ENCODE results near the gene RBM20.
A peak's percentile ranks its signal among the peaks of the same experiment; 100 is the strongest.

The RBM20 gene

GRCh38 chr10:110872145-110872983 is 228.2 kb downstream of the RBM20 start:
- Histone ChIP-seq H3K9ac (ENCODE audit: low read length) (peak overlapping the region; percentile 66), H3K9me3 (ENCODE audit: control insufficient read depth, insufficient read depth, low read depth, low read length) (no peaks in the 10 kb centered on the region), H3K27ac (ENCODE audit: low read depth, low read length) (peak overlapping the region; percentile 66; the same call in 1 of the 2 replicates), H3K4me1 (ENCODE audit: control insufficient read depth, insufficient read depth, low read length) (peaks cover 25% of the 10 kb centered on the region), H3K27me3 (ENCODE audit: control insufficient read depth, insufficient read depth, low read length) (no peaks in the 10 kb centered on the region), H3K36me3 (ENCODE audit: control insufficient read depth, insufficient read depth, low read length) (peaks cover 2% of the 10 kb centered on the region; the same call in 1 of the 2 replicates), H3K4me3 (ENCODE audit: low read depth, low read length) (peak overlapping the region; percentile 66)

DNA sequence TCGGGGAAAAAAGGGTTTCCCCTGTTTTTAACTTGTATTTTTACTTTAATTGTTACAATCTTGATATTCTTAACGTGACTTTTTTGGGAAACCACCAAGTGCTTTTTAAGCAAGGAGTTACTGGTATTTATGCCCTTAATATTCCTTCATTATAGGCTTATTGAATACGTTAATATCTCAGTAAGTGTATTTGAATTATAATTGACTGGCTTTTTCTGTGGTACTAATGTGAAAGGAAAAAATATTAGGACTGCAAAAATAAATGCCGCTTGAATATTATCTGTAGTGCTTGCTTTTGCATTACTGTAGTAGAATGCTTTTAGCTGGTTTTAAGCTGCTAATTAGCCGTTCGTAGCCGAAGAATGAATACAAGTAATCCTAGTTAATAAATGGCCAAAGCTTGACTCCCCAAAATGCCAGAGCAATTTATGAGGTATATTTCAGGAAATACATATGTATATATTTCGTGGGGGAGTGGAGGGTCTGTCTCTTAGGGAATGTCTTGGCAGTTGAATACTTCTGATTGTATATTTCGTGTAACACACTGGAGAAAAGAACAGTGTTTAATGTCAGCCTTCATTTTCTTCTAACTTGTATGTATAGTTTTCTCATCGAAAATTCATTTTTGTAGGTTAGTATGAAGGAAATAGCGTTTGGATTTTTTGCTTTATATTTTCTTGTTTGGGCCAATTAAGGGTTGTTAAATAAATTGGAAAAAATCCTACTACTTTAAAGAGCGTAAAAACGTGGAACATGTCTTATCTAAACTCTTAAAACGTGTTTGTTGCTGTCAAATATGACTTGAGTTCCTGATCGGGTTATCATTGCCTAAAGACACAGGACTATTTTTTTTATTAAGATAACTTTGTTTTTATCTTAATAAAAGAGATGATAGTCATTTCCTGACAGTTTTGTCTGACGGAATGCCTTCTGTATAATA is 229.1 kb downstream of the RBM20 start:
- H3K9me3 ChIP-seq (ENCODE audit: control insufficient read depth, insufficient read depth, low read depth, low read length), result no peaks in the 10 kb centered on the region
- H3K4me1 ChIP-seq (ENCODE audit: control insufficient read depth, insufficient read depth, low read length), result peaks cover 20% of the 10 kb centered on the region
- peak overlapping the region; percentile 64 for H3K9ac ChIP-seq (ENCODE audit: low read length)
- H3K27ac ChIP-seq (ENCODE audit: low read depth, low read length), result peak overlapping the region; percentile 66; the same call in 1 of the 2 replicates
- peak overlapping the region; percentile 66 for H3K4me3 ChIP-seq (ENCODE audit: low read depth, low read length)
- H3K27me3 ChIP-seq (ENCODE audit: control insufficient read depth, insufficient read depth, low read length), result no peaks in the 10 kb centered on the region
- H3K36me3 ChIP-seq (ENCODE audit: control insufficient read depth, insufficient read depth, low read length), result peaks cover 2% of the 10 kb centered on the region; the same call in 1 of the 2 replicates

DNA sequence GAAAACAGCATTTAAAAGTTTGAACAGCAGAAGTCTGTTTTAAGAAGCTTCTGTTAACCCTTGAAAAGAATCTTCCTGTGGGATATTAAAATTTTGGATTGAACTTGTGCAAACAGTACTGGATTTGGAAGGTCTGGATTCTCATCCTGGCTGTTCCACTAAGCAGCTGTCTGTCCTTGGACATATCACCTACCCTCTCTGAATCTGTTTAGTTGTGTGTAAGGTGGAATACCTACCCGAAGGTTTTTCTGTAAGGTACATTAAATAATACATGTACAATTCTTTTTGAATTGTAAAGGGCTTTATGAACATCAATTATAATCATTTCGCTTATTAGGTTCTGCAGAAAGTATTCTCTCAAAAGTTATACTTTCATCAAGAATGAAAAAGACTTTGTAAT is 229.8 kb downstream of the RBM20 start:
- H3K4me1 ChIP-seq (ENCODE audit: control insufficient read depth, insufficient read depth, low read length), result peaks cover 19% of the 10 kb centered on the region
- no peak overlapping the region for H3K4me3 ChIP-seq (ENCODE audit: low read depth, low read length)
- H3K9ac ChIP-seq (ENCODE audit: low read length), result no peak overlapping the region
- H3K27ac ChIP-seq (ENCODE audit: low read depth, low read length), result no peak overlapping the region
- no peaks in the 10 kb centered on the region for H3K27me3 ChIP-seq (ENCODE audit: control insufficient read depth, insufficient read depth, low read length)
- peaks cover 2% of the 10 kb centered on the region; the same call in 1 of the 2 replicates for H3K36me3 ChIP-seq (ENCODE audit: control insufficient read depth, insufficient read depth, low read length)
- no peaks in the 10 kb centered on the region for H3K9me3 ChIP-seq (ENCODE audit: control insufficient read depth, insufficient read depth, low read depth, low read length)

- no peak overlapping the region for H3K9ac ChIP-seq (ENCODE audit: low read length)
- H3K27ac ChIP-seq (ENCODE audit: low read depth, low read length), result no peak overlapping the region
- peaks cover 2% of the 10 kb centered on the region; the same call in 1 of the 2 replicates for H3K36me3 ChIP-seq (ENCODE audit: control insufficient read depth, insufficient read depth, low read length)
- peaks cover 10% of the 10 kb centered on the region for H3K4me1 ChIP-seq (ENCODE audit: control insufficient read depth, insufficient read depth, low read length)
- H3K9me3 ChIP-seq (ENCODE audit: control insufficient read depth, insufficient read depth, low read depth, low read length), result no peaks in the 10 kb centered on the region
- H3K4me3 ChIP-seq (ENCODE audit: low read depth, low read length), result no peak overlapping the region
- H3K27me3 ChIP-seq (ENCODE audit: control insufficient read depth, insufficient read depth, low read length), result no peaks in the 10 kb centered on the region
These were observed 231.9 kb downstream of the RBM20 start for GRCh38 chr10:110876000-110876399.

DNA sequence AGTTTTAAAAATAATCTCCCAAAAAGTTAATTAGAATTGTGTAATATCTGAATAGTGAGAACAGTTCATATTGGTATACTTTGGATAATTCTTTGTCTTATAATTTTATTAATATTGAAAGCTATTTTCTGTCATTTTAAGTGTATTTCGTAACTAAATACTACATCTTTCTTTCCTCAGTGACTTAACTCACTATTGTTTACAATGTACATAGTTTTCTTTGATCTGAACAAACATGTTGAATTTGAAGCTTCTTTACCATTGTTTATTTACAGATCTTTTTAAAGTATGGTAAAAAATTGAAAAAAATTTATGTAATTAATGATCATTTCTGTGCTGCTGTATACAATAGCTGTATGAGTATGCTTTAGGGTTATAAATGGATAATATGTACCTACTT is 232.7 kb downstream of the RBM20 start:
- Histone ChIP-seq H3K9ac (ENCODE audit: low read length) (no peak overlapping the region), H3K4me1 (ENCODE audit: control insufficient read depth, insufficient read depth, low read length) (peaks cover 5% of the 10 kb centered on the region; the same call in 1 of the 2 replicates), H3K9me3 (ENCODE audit: control insufficient read depth, insufficient read depth, low read depth, low read length) (no peaks in the 10 kb centered on the region), H3K27me3 (ENCODE audit: control insufficient read depth, insufficient read depth, low read length) (no peaks in the 10 kb centered on the region), H3K27ac (ENCODE audit: low read depth, low read length) (no peak overlapping the region), H3K36me3 (ENCODE audit: control insufficient read depth, insufficient read depth, low read length) (peaks cover 9% of the 10 kb centered on the region), H3K4me3 (ENCODE audit: low read depth, low read length) (no peak overlapping the region)

- no peaks in the 10 kb centered on the region for H3K4me1 ChIP-seq (ENCODE audit: control insufficient read depth, insufficient read depth, low read length)
- no peaks in the 10 kb centered on the region for H3K27me3 ChIP-seq (ENCODE audit: control insufficient read depth, insufficient read depth, low read length)
- H3K4me3 ChIP-seq (ENCODE audit: low read depth, low read length), result no peak overlapping the region
- H3K27ac ChIP-seq (ENCODE audit: low read depth, low read length), result no peak overlapping the region
- peaks cover 25% of the 10 kb centered on the region for H3K36me3 ChIP-seq (ENCODE audit: control insufficient read depth, insufficient read depth, low read length)
- no peak overlapping the region for H3K9ac ChIP-seq (ENCODE audit: low read length)
- no peaks in the 10 kb centered on the region for H3K9me3 ChIP-seq (ENCODE audit: control insufficient read depth, insufficient read depth, low read depth, low read length)
These were observed 235.9 kb downstream of the RBM20 start for GRCh38 chr10:110880012-110880411.

- Histone ChIP-seq H3K9me3 (ENCODE audit: control insufficient read depth, insufficient read depth, low read depth, low read length) (no peaks in the 10 kb centered on the region), H3K27me3 (ENCODE audit: control insufficient read depth, insufficient read depth, low read length) (no peaks in the 10 kb centered on the region), H3K4me3 (ENCODE audit: low read depth, low read length) (no peak overlapping the region), H3K9ac (ENCODE audit: low read length) (no peak overlapping the region), H3K4me1 (ENCODE audit: control insufficient read depth, insufficient read depth, low read length) (no peaks in the 10 kb centered on the region), H3K36me3 (ENCODE audit: control insufficient read depth, insufficient read depth, low read length) (peaks cover 26% of the 10 kb centered on the region), H3K27ac (ENCODE audit: low read depth, low read length) (no peak overlapping the region)
These were observed 237.1 kb downstream of the RBM20 start for GRCh38 chr10:110881247-110881646.

- H3K27me3 ChIP-seq (ENCODE audit: control insufficient read depth, insufficient read depth, low read length), result no peaks in the 10 kb centered on the region
- peaks cover 26% of the 10 kb centered on the region for H3K36me3 ChIP-seq (ENCODE audit: control insufficient read depth, insufficient read depth, low read length)
- H3K4me1 ChIP-seq (ENCODE audit: control insufficient read depth, insufficient read depth, low read length), result no peaks in the 10 kb centered on the region
- H3K27ac ChIP-seq (ENCODE audit: low read depth, low read length), result no peak overlapping the region
- no peaks in the 10 kb centered on the region for H3K9me3 ChIP-seq (ENCODE audit: control insufficient read depth, insufficient read depth, low read depth, low read length)
- no peak overlapping the region for H3K4me3 ChIP-seq (ENCODE audit: low read depth, low read length)
- no peak overlapping the region for H3K9ac ChIP-seq (ENCODE audit: low read length)
These were observed 237.8 kb downstream of the RBM20 start for GRCh38 chr10:110881905-110882304.

DNA sequence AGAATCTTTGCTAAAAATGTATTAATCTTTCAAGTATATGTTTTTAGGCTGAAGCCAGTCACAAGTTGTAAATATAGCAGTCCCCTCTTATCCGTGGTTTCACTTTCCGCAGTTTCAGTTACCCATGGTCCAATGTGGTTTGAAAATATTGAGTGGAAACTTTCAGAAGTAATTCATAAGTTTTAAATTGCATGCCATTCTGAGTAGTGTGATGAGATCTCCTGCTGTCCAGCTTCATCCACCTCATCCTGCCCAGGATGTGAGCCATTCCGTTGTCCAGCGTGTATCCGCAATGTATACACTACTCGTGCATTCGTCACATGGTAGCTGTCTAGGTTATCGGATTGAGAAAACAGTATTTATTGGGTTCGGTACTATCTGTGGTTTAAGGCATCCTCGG is 239.8 kb downstream of the RBM20 start:
- Histone ChIP-seq H3K27me3 (ENCODE audit: control insufficient read depth, insufficient read depth, low read length) (no peaks in the 10 kb centered on the region), H3K9me3 (ENCODE audit: control insufficient read depth, insufficient read depth, low read depth, low read length) (no peaks in the 10 kb centered on the region), H3K4me3 (ENCODE audit: low read depth, low read length) (no peak overlapping the region), H3K9ac (ENCODE audit: low read length) (no peak overlapping the region), H3K27ac (ENCODE audit: low read depth, low read length) (no peak overlapping the region), H3K36me3 (ENCODE audit: control insufficient read depth, insufficient read depth, low read length) (peaks cover 30% of the 10 kb centered on the region), H3K4me1 (ENCODE audit: control insufficient read depth, insufficient read depth, low read length) (no peaks in the 10 kb centered on the region)

- H3K36me3 ChIP-seq (ENCODE audit: control insufficient read depth, insufficient read depth, low read length), result peaks cover 37% of the 10 kb centered on the region
- no peak overlapping the region for H3K9ac ChIP-seq (ENCODE audit: low read length)
- no peaks in the 10 kb centered on the region for H3K27me3 ChIP-seq (ENCODE audit: control insufficient read depth, insufficient read depth, low read length)
- no peaks in the 10 kb centered on the region for H3K9me3 ChIP-seq (ENCODE audit: control insufficient read depth, insufficient read depth, low read depth, low read length)
- no peak overlapping the region for H3K27ac ChIP-seq (ENCODE audit: low read depth, low read length)
- no peaks in the 10 kb centered on the region for H3K4me1 ChIP-seq (ENCODE audit: control insufficient read depth, insufficient read depth, low read length)
- H3K4me3 ChIP-seq (ENCODE audit: low read depth, low read length), result no peak overlapping the region
These were observed 242.0 kb downstream of the RBM20 start for GRCh38 chr10:110885932-110886674.

Data from HUES6 (cell line).